HepG2 (cell line): Measurements from ENCODE around the gene PRIMA1. TPM values are rescaled to one million over a fixed set of nuclear protein-coding genes. Genes with fewer than 3 reads are reported as not detected.

ENCODE experiments used
- ARID2 ChIP-seq: sonication (generic); formaldehyde crosslinking; IDR thresholded peaks from 2 replicates; pipeline ENCODE4 v1.8.1; 2022; ENCODE audit warnings: mild to moderate bottlenecking, missing genetic modification reagents, borderline replicate concordance
- CC2D1A ChIP-seq: sonication (generic); formaldehyde crosslinking; IDR thresholded peaks from 2 replicates; pipeline ENCODE4 v1.8.1; 2023; ENCODE audit warnings: mild to moderate bottlenecking, missing genetic modification reagents
- FOXO1 ChIP-seq: sonication (generic); formaldehyde crosslinking; IDR thresholded peaks from 2 replicates; pipeline ENCODE4 v1.4.0; 2020; ENCODE audit warnings: missing genetic modification reagents
- GPBP1L1 ChIP-seq: sonication (generic); formaldehyde crosslinking; IDR thresholded peaks from 2 replicates; pipeline ENCODE4 v1.5.0; 2020; ENCODE audit warnings: mild to moderate bottlenecking, missing genetic modification reagents
- MAFK ChIP-seq, 2 experiments: IDR thresholded peaks in 1 of 2; conservative IDR thresholded peaks in 1 of 2; 2 replicates each; pipeline ENCODE4 v1.6.1; 2011; ENCODE audit warnings: improper control_type of control experiment in 2 of 2, low read length in 2 of 2
- MTF1 ChIP-seq: sonication (generic); formaldehyde crosslinking; IDR thresholded peaks from 2 replicates; pipeline ENCODE4 v1.5.0; 2020; ENCODE audit warnings: missing genetic modification reagents
- NFIC ChIP-seq: IDR thresholded peaks from 2 replicates; pipeline ENCODE4 v1.6.1; 2012; ENCODE audit warnings: mild to moderate bottlenecking, low read length, inconsistent platforms
- NR2F6 ChIP-seq, 2 experiments: IDR thresholded peaks; 2 replicates each; pipeline ENCODE4 v1.6.1; 2016; ENCODE audit warnings: antibody characterized with exemption in 1 of 2, mild to moderate bottlenecking in 1 of 2
- PAWR ChIP-seq: sonication (generic); formaldehyde crosslinking; IDR thresholded peaks from 2 replicates; pipeline ENCODE4 v1.4.0; 2020; ENCODE audit warnings: missing genetic modification reagents, mild to moderate bottlenecking, borderline replicate concordance
- POGZ ChIP-seq: sonication (generic); formaldehyde crosslinking; IDR thresholded peaks from 2 replicates; pipeline ENCODE4 v1.4.0; 2020; ENCODE audit warnings: mild to moderate bottlenecking, missing genetic modification reagents
- PREB ChIP-seq: sonication (generic); formaldehyde crosslinking; IDR thresholded peaks from 2 replicates; pipeline ENCODE4 v1.4.0; 2020; ENCODE audit warnings: missing genetic modification reagents
- RAD21 ChIP-seq: fragments of 450-650 bp; formaldehyde crosslinking; IDR thresholded peaks from 2 replicates; pipeline ENCODE4 v1.5.0; 2020; ENCODE audit warnings: mild to moderate bottlenecking
- RORA ChIP-seq: sonication (generic); formaldehyde crosslinking; IDR thresholded peaks from 2 replicates; pipeline ENCODE4 v1.5.0; 2020; ENCODE audit warnings: mild to moderate bottlenecking, missing genetic modification reagents, moderate library complexity
- TFDP1 ChIP-seq: IDR thresholded peaks from 2 replicates; pipeline ENCODE4 v1.6.1; 2016; ENCODE audit warnings: missing compliant biosample characterization, missing genetic modification reagents, borderline replicate concordance
- ZNF207 ChIP-seq: fragments of 450-650 bp; IDR thresholded peaks from 2 replicates; pipeline ENCODE4 v1.6.1; 2016; ENCODE audit warnings: antibody characterized with exemption, borderline replicate concordance
- ZNF235 ChIP-seq: sonication (generic); formaldehyde crosslinking; IDR thresholded peaks from 2 replicates; pipeline ENCODE4 v1.8.1; 2023; ENCODE audit warnings: mild to moderate bottlenecking, missing genetic modification reagents, borderline replicate concordance
- ZNF282 ChIP-seq: fragments of 450-650 bp; IDR thresholded peaks from 2 replicates; pipeline ENCODE4 v1.6.1; 2018; ENCODE audit not compliant: partially characterized antibody
- ZNF296 ChIP-seq: sonication (generic); formaldehyde crosslinking; conservative IDR thresholded peaks from 2 replicates; pipeline ENCODE4 v1.5.0; 2020; ENCODE audit warnings: mild to moderate bottlenecking, missing genetic modification reagents
- ZNF317 ChIP-seq: sonication (generic); formaldehyde crosslinking; IDR thresholded peaks from 2 replicates; pipeline ENCODE4 v1.5.0; 2020; ENCODE audit warnings: mild to moderate bottlenecking, missing genetic modification reagents
- ZNF34 ChIP-seq: sonication (generic); formaldehyde crosslinking; IDR thresholded peaks from 2 replicates; pipeline ENCODE4 v1.4.0; 2020; ENCODE audit warnings: mild to moderate bottlenecking, missing genetic modification reagents, borderline replicate concordance
- ZNF451 ChIP-seq: sonication (generic); formaldehyde crosslinking; IDR thresholded peaks from 2 replicates; pipeline ENCODE4 v1.5.0; 2020; ENCODE audit warnings: mild to moderate bottlenecking, missing genetic modification reagents
- ZNF543 ChIP-seq: sonication (generic); formaldehyde crosslinking; IDR thresholded peaks from 2 replicates; pipeline ENCODE4 v1.4.0; 2020; ENCODE audit warnings: mild to moderate bottlenecking, missing genetic modification reagents
- ZNF574 ChIP-seq: sonication (generic); formaldehyde crosslinking; IDR thresholded peaks from 2 replicates; pipeline ENCODE4 v1.4.0; 2020; ENCODE audit warnings: missing genetic modification reagents
- ZNF782 ChIP-seq: sonication (generic); formaldehyde crosslinking; IDR thresholded peaks from 2 replicates; pipeline ENCODE4 v1.4.0; 2020; ENCODE audit warnings: missing genetic modification reagents, mild to moderate bottlenecking, borderline replicate concordance
- polyA plus RNA-seq, 8 experiments: library from polyadenylated mRNA; depleted of rRNA in 3 of 8; stranded (reverse) in 7 of 8; unstranded in 1 of 8; fragments of >200 nt; fragmentation: Illumina TruSeq in 4 of 8; extraction: Trizol in 4 of 8; gene quantifications; 2 replicates each; pipeline versions ENCODE4 v1.2.1 to v1.2.3, GENCODE V29; 2011 to 2016; ENCODE audit warnings: low read depth in 4 of 8, missing spikeins in 1 of 8, mixed read lengths in 1 of 8; ENCODE audit not compliant: insufficient read depth in 1 of 8
- total RNA-seq, 5 experiments: library from RNA; depleted of rRNA; stranded (reverse); fragments of >200 nt; fragmentation: Illumina TruSeq; extraction: Trizol; gene quantifications; 2 replicates each; pipeline ENCODE4 v1.2.3, GENCODE V29; 2016; ENCODE audit warnings: low read depth in 1 of 5

Gene PRIMA1
- total and polyA plus RNA-seq, 2 of the 13 experiments (the other 11 are each of a cell fraction or from before 2014, with no cell fraction given): 2.4 to 3.2 TPM

- TF ChIP-seq ZNF574 (CRISPR knock-in tag) (0 out of 2 replicates have a peak, but pooled peaks have one; percentile 31), MTF1 (no peak), FOXO1 (CRISPR knock-in tag) (peak; percentile 85), PAWR (CRISPR knock-in tag) (no peak), POGZ (CRISPR knock-in tag) (0 out of 2 replicates have a peak, but pooled peaks have one; percentile 37), ARID2 (CRISPR knock-in tag) (0 out of 2 replicates have a peak, but pooled peaks have one; percentile 40), RAD21 (CRISPR knock-in tag) (no peak), MAFK (conservative IDR thresholded peaks at IDR 0.05 in 1 of 2, IDR thresholded peaks at IDR 0.05 in 1 of 2; ENCODE audit: low read length in 2 of 2) (no peak), ZNF543 (CRISPR knock-in tag) (no peak), NFIC (peak; percentile 62), TFDP1 (CRISPR knock-in tag) (peak; percentile 51; the same call in 1 of the 2 replicates), ZNF296 (no peak), ZNF317 (CRISPR knock-in tag) (no peak), ZNF782 (CRISPR knock-in tag) (no peak), ZNF282 (no peak), ZNF207 (no peak), CC2D1A (CRISPR knock-in tag) (no peak), ZNF451 (CRISPR knock-in tag) (no peak), RORA (CRISPR knock-in tag) (no peak), NR2F6 (IDR thresholded peaks at IDR 0.05) (peak; percentile 94), NR2F6 (CRISPR knock-in tag; IDR thresholded peaks at IDR 0.05) (peak; percentile 95), ZNF34 (CRISPR knock-in tag) (no peak), GPBP1L1 (CRISPR knock-in tag) (no peak), ZNF235 (no peak), PREB (CRISPR knock-in tag) (no peak)
These were observed 9.8 kb downstream of the PRIMA1 start (continued) for GRCh38 chr14:93778453-93778852.
